GM12864 (cell line): ENCODE data around the gene NAPEPLD.

Experiments
- DNase-seq: peaks from one replicate; pipeline ENCODE4 v3.0.0-alpha.2; 2011; ENCODE audit warnings: low read depth
- H3K4me3 ChIP-seq: 2 replicates; pipeline ENCODE4 v1.5.1; 2011; ENCODE audit warnings: mild to moderate bottlenecking, low read depth, low read length, control low read depth
- TF ChIP-seq, protein P1 (sequence below): IDR thresholded peaks from 2 replicates; pipeline ENCODE4 v1.5.1; 2011; ENCODE audit warnings: low read depth, mild to moderate bottlenecking, moderate library complexity, low read length, control low read depth, inconsistent platforms; ENCODE audit errors: missing control alignments

Gene NAPEPLD

DNA sequence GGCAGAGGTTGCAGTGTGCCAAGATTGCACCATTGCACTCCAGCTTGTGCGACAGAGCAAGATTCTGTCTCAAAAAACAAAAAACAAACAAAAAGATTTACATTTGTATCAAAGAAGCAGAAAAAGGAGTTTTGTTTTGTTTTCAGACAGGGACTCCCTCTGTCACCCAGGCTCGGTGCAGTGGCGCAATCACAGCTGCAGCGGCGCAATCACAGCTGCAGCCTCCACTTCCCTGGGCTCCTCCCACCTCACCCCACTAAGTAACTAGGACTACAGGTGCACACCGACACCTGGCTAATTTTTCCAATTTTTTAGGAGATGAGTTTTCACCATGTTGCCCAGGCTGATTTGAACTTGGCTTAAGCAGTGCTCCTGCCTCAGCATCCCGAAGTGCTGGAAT, 72.1 kb downstream of the NAPEPLD start:
- H3K4me3 ChIP-seq: no peak overlapping the region
- no peak for DNase-seq
- TF ChIP-seq, protein P1, sequence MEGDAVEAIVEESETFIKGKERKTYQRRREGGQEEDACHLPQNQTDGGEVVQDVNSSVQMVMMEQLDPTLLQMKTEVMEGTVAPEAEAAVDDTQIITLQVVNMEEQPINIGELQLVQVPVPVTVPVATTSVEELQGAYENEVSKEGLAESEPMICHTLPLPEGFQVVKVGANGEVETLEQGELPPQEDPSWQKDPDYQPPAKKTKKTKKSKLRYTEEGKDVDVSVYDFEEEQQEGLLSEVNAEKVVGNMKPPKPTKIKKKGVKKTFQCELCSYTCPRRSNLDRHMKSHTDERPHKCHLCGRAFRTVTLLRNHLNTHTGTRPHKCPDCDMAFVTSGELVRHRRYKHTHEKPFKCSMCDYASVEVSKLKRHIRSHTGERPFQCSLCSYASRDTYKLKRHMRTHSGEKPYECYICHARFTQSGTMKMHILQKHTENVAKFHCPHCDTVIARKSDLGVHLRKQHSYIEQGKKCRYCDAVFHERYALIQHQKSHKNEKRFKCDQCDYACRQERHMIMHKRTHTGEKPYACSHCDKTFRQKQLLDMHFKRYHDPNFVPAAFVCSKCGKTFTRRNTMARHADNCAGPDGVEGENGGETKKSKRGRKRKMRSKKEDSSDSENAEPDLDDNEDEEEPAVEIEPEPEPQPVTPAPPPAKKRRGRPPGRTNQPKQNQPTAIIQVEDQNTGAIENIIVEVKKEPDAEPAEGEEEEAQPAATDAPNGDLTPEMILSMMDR: no peak

DNA sequence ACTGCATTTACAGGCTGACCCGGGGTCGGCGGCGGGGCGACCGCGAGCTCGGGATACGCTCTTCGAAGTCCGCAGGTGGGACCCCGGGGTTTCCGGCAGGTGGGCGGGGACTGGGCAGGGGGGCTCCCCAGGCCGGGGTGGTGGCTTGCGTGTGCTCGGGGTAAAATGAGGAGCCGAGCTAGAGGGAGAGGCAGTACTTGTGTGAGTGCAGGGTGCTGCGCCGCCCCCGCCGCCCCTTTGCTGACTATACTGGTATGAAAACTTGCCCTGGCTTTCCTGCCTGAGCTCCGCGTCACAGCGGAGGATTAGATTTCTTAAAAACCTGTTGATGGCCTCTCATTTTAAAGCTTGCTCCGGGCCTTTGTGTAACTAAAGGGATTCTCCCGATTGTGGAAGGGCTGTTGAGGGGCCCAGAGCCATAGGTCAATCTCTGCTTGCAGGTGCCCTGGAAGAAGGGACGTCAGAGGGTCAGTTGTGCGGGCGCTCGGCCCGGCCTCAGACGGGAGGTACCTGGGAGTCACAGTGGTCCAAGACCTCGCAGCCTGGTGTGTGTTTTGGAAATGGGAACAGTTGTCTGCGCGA, 73.5 kb downstream of the NAPEPLD start:
- peak overlapping the region; percentile 95 for H3K4me3 ChIP-seq
- DNase-seq: no peak
- TF ChIP-seq, protein P1: no peak

DNA sequence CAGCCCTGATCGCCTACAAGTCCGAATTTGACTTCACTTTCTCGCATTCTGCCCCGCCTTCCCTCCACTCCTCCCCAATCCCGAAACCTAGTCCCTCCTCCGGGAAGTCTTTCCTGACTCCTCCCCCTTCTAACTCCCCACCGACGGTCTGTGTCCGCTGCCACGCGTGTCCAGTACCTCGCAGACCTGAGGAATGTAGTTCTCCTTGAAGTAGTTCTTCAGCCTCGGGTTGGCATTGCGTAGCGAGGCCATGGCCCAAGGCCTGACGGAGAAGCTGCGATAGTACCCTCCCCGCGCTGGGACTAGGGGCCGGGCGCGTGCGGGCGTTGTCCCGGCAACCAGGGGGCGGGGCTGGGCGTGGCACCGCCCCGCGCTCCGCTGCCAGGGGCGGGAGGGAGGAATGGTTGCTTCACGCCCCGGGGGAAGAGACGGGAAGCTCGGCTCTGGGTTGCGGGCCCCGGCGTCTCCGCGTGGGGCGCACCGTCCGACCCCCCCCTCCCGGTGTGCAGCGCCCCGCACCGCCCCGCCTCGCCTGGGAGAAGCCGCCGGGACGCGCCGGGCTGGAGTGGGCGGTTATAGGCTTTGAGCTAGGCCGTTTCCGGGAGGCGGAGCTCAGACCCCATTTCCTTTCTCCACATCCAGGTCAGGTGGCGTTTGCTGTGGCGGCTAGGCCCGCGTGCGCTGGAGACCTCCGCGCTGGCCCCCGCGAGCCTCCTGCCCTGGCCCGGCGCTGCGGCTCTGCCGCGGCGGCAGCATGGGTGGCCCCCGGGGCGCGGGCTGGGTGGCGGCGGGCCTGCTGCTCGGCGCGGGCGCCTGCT, 74.2 kb downstream of the NAPEPLD start, which contains the start of the genes ARMC10 and FBXL13:
Gene ARMC10, plus strand, starts transcription at position 622 of the 818 bp plus-strand sequence. Its CDS starts 133 bp downstream, at position 755.
Gene FBXL13, minus strand, starts transcription at position 278 of the 818 bp plus-strand sequence.
- peak within 1 kb of the TSS; percentile 95 for H3K4me3 ChIP-seq
- TF ChIP-seq, protein P1: peak; percentile 12
- peak; percentile 80 for DNase-seq

DNA sequence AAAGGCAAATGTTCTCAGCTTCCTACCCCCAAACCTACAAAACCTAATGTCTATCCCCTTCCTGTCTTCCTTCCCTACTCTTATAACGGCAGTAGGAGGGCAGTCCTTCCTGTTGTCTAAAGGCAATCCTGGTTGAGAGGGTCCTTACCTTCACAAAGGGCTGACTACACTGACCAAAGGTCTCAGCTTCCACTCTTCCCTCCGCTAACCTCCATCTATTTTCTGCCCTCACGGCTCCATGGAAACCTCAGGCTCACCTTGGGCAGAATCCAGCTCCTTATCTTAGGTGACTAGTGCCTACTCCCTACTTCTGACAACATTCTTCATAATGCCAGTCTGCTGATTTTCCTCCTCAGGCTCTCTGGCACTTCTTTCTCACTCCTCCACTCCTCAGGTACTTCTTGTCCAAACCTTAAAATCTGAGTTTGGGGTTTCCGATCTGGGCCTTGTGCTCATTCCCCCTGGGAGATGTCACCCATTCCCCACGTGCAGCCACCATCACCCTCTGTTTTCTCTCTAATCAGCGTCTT, 74.8 kb downstream of the NAPEPLD start:
- H3K4me3 ChIP-seq: peak overlapping the region; percentile 95
- DNase-seq: no peak
- TF ChIP-seq, protein P1: no peak

DNA sequence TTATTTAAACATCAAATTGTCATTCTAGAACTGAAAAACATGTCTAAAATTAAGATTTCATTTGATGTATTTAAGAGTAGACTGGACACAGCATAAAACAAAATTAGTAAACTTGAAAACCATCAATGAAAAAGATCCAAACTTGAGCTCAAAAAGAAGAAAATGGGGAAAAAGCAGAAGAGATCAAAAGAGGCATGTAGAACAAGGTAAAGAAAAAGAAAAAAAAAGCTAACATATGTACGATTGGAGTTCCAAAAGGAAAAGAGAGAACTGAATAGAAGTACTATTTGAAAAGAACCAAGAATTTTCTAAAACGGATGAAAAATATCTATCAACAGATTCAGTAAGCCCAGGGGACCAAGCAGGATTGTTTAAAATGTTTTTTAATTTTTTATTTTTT, 77.9 kb downstream of the NAPEPLD start:
- no peak overlapping the region for H3K4me3 ChIP-seq
- TF ChIP-seq, protein P1: no peak
- no peak for DNase-seq

DNA sequence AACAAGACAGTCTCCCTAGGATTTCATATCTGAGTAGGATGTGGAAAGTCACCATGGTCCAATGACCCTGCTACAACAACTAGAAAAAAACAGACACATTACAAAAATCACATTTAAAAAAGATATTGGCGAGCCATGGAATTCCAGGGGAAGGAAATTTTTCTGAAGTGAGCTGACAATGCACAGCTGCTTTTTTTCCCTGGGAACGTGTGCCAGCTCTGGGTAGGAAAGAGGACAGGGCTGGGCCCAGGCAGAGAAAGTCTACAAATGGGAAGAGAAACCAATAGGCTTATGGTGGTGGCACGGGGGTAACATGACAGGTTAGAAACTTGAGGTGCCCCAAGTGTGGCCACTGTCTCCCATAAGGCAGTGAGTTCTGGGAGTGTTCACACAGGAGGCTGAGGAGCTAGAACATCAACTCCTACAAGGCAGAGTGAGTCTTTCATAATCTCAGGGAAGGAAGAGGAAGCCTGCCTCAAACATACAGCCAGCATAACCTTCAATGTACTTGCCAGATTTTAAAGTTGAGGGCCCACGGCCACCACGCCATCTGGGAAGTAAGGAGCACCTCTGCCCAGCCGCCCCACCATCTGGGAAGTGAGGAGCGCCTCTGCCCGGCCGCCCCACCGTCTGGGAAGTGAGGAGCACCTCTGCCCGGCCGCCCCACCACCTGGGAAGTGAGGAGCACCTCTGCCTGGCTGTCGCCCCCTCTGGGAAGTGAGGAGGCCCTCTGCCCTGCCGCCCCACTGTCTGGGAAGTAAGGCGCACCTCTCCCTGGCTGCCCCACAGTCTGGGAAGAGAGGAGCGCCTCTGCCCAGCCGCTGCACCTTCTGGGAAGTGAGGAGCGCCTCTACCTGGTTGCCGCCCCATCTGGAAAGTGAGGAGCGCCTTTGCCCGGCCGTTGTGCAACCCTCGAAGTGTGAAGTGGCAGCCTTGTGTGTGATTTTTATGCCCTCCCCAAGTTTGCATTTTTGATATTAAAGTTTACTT, 80.2 kb downstream of the NAPEPLD start:
- TF ChIP-seq, protein P1: no peak
- DNase-seq: no peak
- no peak overlapping the region for H3K4me3 ChIP-seq
